HK-2 (cell line): Measurements from ENCODE around the gene TMEM217.
"Not testable (repeated sequence)": the region's sequence is repeated elsewhere in the genome, so short reads cannot be mapped to it uniquely, and the experiment has no call there.

ENCODE experiments used
- DNase-seq: peaks from one replicate; pipeline ENCODE4 v3.0.0-alpha.2; 2018; ENCODE audit not compliant: unreplicated experiment

The TMEM217 gene

GRCh38 chr6:37185949-37186720, 71.8 kb downstream of the TMEM217 start:
- DNase-seq: not testable (repeated sequence)

- no peak for DNase-seq
These were observed 75.0 kb downstream of the TMEM217 start for GRCh38 chr6:37182736-37183590.

- not testable (repeated sequence) for DNase-seq
These were observed 77.3 kb downstream of the TMEM217 start for GRCh38 chr6:37180610-37181009.

GRCh38 chr6:37180075-37180474, 77.9 kb downstream of the TMEM217 start:
- DNase-seq: no peak

- DNase-seq: no peak
These were observed 79.9 kb downstream of the TMEM217 start for GRCh38 chr6:37177935-37178517.

- no peak for DNase-seq
These were observed 80.6 kb downstream of the TMEM217 start for GRCh38 chr6:37177077-37177934.

GRCh38 chr6:37176268-37177076, 81.5 kb downstream of the TMEM217 start:
- no peak for DNase-seq

- no peak for DNase-seq
These were observed 82.3 kb downstream of the TMEM217 start for GRCh38 chr6:37175332-37176267.

- no peak for DNase-seq
These were observed 83.2 kb downstream of the TMEM217 start for GRCh38 chr6:37174515-37175331.

- DNase-seq: no peak
These were observed 83.8 kb downstream of the TMEM217 start for GRCh38 chr6:37174196-37174514.

- DNase-seq: no peak
These were observed 84.3 kb downstream of the TMEM217 start for GRCh38 chr6:37173493-37174195.

GRCh38 chr6:37172912-37173492, 84.9 kb downstream of the TMEM217 start:
- DNase-seq: no peak

GRCh38 chr6:37171970-37172812, 85.8 kb downstream of the TMEM217 start:
- peak; percentile 87 for DNase-seq

- peak; percentile 53 for DNase-seq
These were observed 86.6 kb downstream of the TMEM217 start for GRCh38 chr6:37171201-37171969.

GRCh38 chr6:37170273-37171200, 87.4 kb downstream of the TMEM217 start:
- peak; percentile 64 for DNase-seq
